Neural progenitor cell (in vitro differentiated cells): ENCODE measurements around the gene TECTA. TPM values are rescaled to one million over a fixed set of nuclear protein-coding genes. Genes with fewer than 3 reads are reported as not detected.
A peak's percentile ranks its signal among the peaks of the same experiment; 100 is the strongest.

Experiments used
- DNase-seq: peaks from one replicate; pipeline ENCODE4 v3.0.0-alpha.2; 2016; ENCODE audit warnings: low spot score
- H2AFZ ChIP-seq: fragments of 200-600 bp; sonication (generic); replicated peaks from 2 replicates; pipeline ENCODE4 v1.6.1; 2016; ENCODE audit warnings: antibody characterized with exemption
- H3F3A ChIP-seq: fragments of 200-600 bp; sonication (generic); 2 replicates; pipeline ENCODE4 v1.6.1; 2016; ENCODE audit warnings: antibody characterized with exemption, low read depth
- H3K27ac ChIP-seq: fragments of 200-600 bp; sonication (generic); 2 replicates; pipeline ENCODE4 v1.5.1; 2016; ENCODE audit warnings: mild to moderate bottlenecking
- H3K27me3 ChIP-seq: fragments of 200-600 bp; sonication (generic); 2 replicates; pipeline ENCODE4 v1.6.1; 2016; ENCODE audit warnings: mild to moderate bottlenecking, moderate library complexity
- H3K36me3 ChIP-seq: fragments of 200-600 bp; sonication (generic); 2 replicates; pipeline ENCODE4 v1.5.1; 2016
- H3K4me1 ChIP-seq: fragments of 200-600 bp; sonication (generic); 2 replicates; pipeline ENCODE4 v1.6.1; 2016; ENCODE audit warnings: mixed run types
- H3K4me2 ChIP-seq: fragments of 200-600 bp; sonication (generic); 2 replicates; pipeline ENCODE4 v1.6.1; 2016
- H3K4me3 ChIP-seq: fragments of 200-600 bp; sonication (generic); 2 replicates; pipeline ENCODE4 v1.5.1; 2016
- H3K79me2 ChIP-seq: fragments of 200-600 bp; sonication (generic); 2 replicates; pipeline ENCODE4 v1.6.1; 2016; ENCODE audit warnings: low read depth
- H3K9ac ChIP-seq: fragments of 200-600 bp; sonication (generic); 2 replicates; pipeline ENCODE4 v1.6.1; 2016
- H3K9me3 ChIP-seq: fragments of 200-600 bp; sonication (generic); 2 replicates; pipeline ENCODE4 v1.5.1; 2016; ENCODE audit warnings: low read depth
- H4K20me1 ChIP-seq: fragments of 200-600 bp; sonication (generic); 2 replicates; pipeline ENCODE4 v1.6.1; 2016; ENCODE audit warnings: low read depth
- H3K27ac Mint-ChIP-seq: 3 replicates; pipeline ENCODE4 v1.8.0; 2021; ENCODE audit warnings: mixed read lengths
- H3K27me3 Mint-ChIP-seq: 2 replicates; pipeline ENCODE4 v1.8.0; 2022; ENCODE audit warnings: low read depth, mild to moderate bottlenecking, inconsistent platforms, moderate library complexity, mixed read lengths; ENCODE audit not compliant: insufficient read depth
- H3K36me3 Mint-ChIP-seq: 3 replicates; pipeline ENCODE4 v1.8.0; 2021; ENCODE audit warnings: mixed read lengths
- H3K4me1 Mint-ChIP-seq: 3 replicates; pipeline ENCODE4 v1.8.0; 2021; ENCODE audit warnings: mixed read lengths
- H3K4me3 Mint-ChIP-seq: 3 replicates; pipeline ENCODE4 v1.8.0; 2021; ENCODE audit warnings: mild to moderate bottlenecking, moderate library complexity, mixed read lengths
- H3K9me3 Mint-ChIP-seq: 3 replicates; pipeline ENCODE4 v1.8.0; 2020; ENCODE audit warnings: mixed read lengths
- CTCF ChIP-seq: fragments of 200-600 bp; sonication (generic); IDR thresholded peaks from 2 replicates; pipeline ENCODE4 v1.5.1; 2017; ENCODE audit warnings: antibody characterized with exemption, mild to moderate bottlenecking
- EZH2 ChIP-seq: fragments of 200-600 bp; sonication (generic); IDR thresholded peaks from 2 replicates; pipeline ENCODE4 v1.6.1; 2017; ENCODE audit warnings: antibody characterized with exemption, mild to moderate bottlenecking, moderate library complexity
- EZH2phosphoT487 ChIP-seq: fragments of 200-600 bp; sonication (generic); IDR thresholded peaks from 2 replicates; pipeline ENCODE4 v1.6.1; 2017; ENCODE audit warnings: antibody characterized with exemption
- total RNA-seq: library from RNA; depleted of rRNA; stranded (reverse); fragments of >200 nt; gene quantifications from 2 replicates; pipeline ENCODE4 v1.2.3, GENCODE V29; 2015; ENCODE audit warnings: low replicate concordance

TECTA gene
- total RNA-seq, 1 donor from 2014 or later: 0.84 TPM

GRCh38 chr11:121123496-121124069 is 22.5 kb downstream of the TECTA start:
- peaks cover 20% of the 10 kb centered on the region for H3K9me3 Mint-ChIP-seq
- no peak for DNase-seq
- H3F3A ChIP-seq: no peaks in the 10 kb centered on the region
- no peaks in the 10 kb centered on the region for H3K4me1 ChIP-seq
- H3K36me3 Mint-ChIP-seq: peaks cover 3% of the 10 kb centered on the region
- H3K27ac ChIP-seq: no peak overlapping the region
- no peak for TF ChIP-seq EZH2
- no peak for TF ChIP-seq EZH2phosphoT487
- TF ChIP-seq CTCF: no peak
- peaks cover 7% of the 10 kb centered on the region for H3K27me3 Mint-ChIP-seq
- no peaks in the 10 kb centered on the region for H3K79me2 ChIP-seq
- H3K4me1 Mint-ChIP-seq: peaks cover 47% of the 10 kb centered on the region
- no peak overlapping the region for H2AFZ ChIP-seq
- H3K36me3 ChIP-seq: no peaks in the 10 kb centered on the region
- no peak overlapping the region for H3K4me3 Mint-ChIP-seq
- H3K4me2 ChIP-seq: no peak overlapping the region
- H3K27ac Mint-ChIP-seq: peak overlapping the region; percentile 21
- H3K9me3 ChIP-seq: no peaks in the 10 kb centered on the region
- H4K20me1 ChIP-seq: no peaks in the 10 kb centered on the region
- H3K27me3 ChIP-seq: no peaks in the 10 kb centered on the region
- H3K4me3 ChIP-seq: no peak overlapping the region
- H3K9ac ChIP-seq: no peak overlapping the region

- H3K4me1 ChIP-seq: no peaks in the 10 kb centered on the region
- no peaks in the 10 kb centered on the region for H3K79me2 ChIP-seq
- no peak overlapping the region for H3K27ac Mint-ChIP-seq
- H3K27me3 Mint-ChIP-seq: peaks cover 2% of the 10 kb centered on the region
- no peak for TF ChIP-seq EZH2
- TF ChIP-seq EZH2phosphoT487: no peak
- no peak for TF ChIP-seq CTCF
- H3K4me1 Mint-ChIP-seq: peaks cover 28% of the 10 kb centered on the region
- DNase-seq: no peak
- H3K27me3 ChIP-seq: no peaks in the 10 kb centered on the region
- no peak overlapping the region for H3K4me2 ChIP-seq
- H3K36me3 Mint-ChIP-seq: peaks cover 4% of the 10 kb centered on the region
- H4K20me1 ChIP-seq: no peaks in the 10 kb centered on the region
- H3F3A ChIP-seq: no peaks in the 10 kb centered on the region
- peaks cover 6% of the 10 kb centered on the region for H3K9me3 Mint-ChIP-seq
- H3K4me3 ChIP-seq: no peak overlapping the region
- no peak overlapping the region for H3K27ac ChIP-seq
- no peak overlapping the region for H3K9ac ChIP-seq
- H2AFZ ChIP-seq: no peak overlapping the region
- no peaks in the 10 kb centered on the region for H3K36me3 ChIP-seq
- H3K4me3 Mint-ChIP-seq: no peak overlapping the region
- H3K9me3 ChIP-seq: no peaks in the 10 kb centered on the region
These were observed 26.8 kb downstream of the TECTA start for GRCh38 chr11:121127809-121128208.

- Histone ChIP-seq H2AFZ (no peak overlapping the region), H3F3A (no peaks in the 10 kb centered on the region), H4K20me1 (no peaks in the 10 kb centered on the region), H3K27ac (no peak overlapping the region), H3K79me2 (no peaks in the 10 kb centered on the region), H3K9ac (no peak overlapping the region), H3K4me1 (no peaks in the 10 kb centered on the region), H3K27me3 (no peaks in the 10 kb centered on the region), H3K9me3 (no peaks in the 10 kb centered on the region), H3K4me2 (no peak overlapping the region), H3K4me3 (no peak overlapping the region), H3K36me3 (no peaks in the 10 kb centered on the region)
- Mint-ChIP-seq H3K36me3 (peaks cover 4% of the 10 kb centered on the region), H3K27ac (no peak overlapping the region), H3K4me1 (peaks cover 19% of the 10 kb centered on the region), H3K4me3 (no peak overlapping the region), H3K27me3 (peaks cover 1% of the 10 kb centered on the region), H3K9me3 (no peaks in the 10 kb centered on the region)
- no peak for DNase-seq
- TF ChIP-seq EZH2 (no peak), CTCF (no peak), EZH2phosphoT487 (no peak)
These were observed 28.6 kb downstream of the TECTA start for GRCh38 chr11:121129362-121130340.
